Activated naive CD8-positive, alpha-beta T cell treated with anti-CD3 and anti-CD28 coated beads, Interleukin-2, amount 50 U/mL, for 24 hours (primary cell): ENCODE data around the gene REL.

ENCODE experiments used
- ATAC-seq: fragments of 150-1000 bp; cut with Tn5 transposase; one replicate; pipeline ENCODE4 v1.10.0; 2021
- DNase-seq: peaks from one replicate; pipeline ENCODE4 v3.0.0; 2021
- H3K27ac Mint-ChIP-seq: one replicate; pipeline ENCODE4 v1.8.0; 2021; ENCODE audit warnings: mild to moderate bottlenecking, mixed read lengths
- H3K27me3 Mint-ChIP-seq: one replicate; pipeline ENCODE4 v1.8.0; 2021; ENCODE audit warnings: mixed read lengths
- H3K36me3 Mint-ChIP-seq: one replicate; pipeline ENCODE4 v1.8.0; 2021; ENCODE audit warnings: low read depth, mixed read lengths
- H3K4me1 Mint-ChIP-seq: one replicate; pipeline ENCODE4 v1.8.0; 2021; ENCODE audit warnings: mixed read lengths
- H3K4me3 Mint-ChIP-seq: one replicate; pipeline ENCODE4 v1.8.0; 2021; ENCODE audit warnings: mild to moderate bottlenecking, moderate library complexity, mixed read lengths
- H3K9me3 Mint-ChIP-seq: one replicate; pipeline ENCODE4 v1.8.0; 2021; ENCODE audit warnings: mixed read lengths

Gene REL

GRCh38 chr2:60881047-60881932 is at the start of gene REL:
TSS of gene REL (plus strand) at chr2:60881574. CDS start at chr2:60881841, 267 bp downstream.
- DNase-seq (peak; percentile 95), ATAC-seq (peak; percentile 86)
- Mint-ChIP-seq H3K27ac (peak within 1 kb of the TSS; percentile 98), H3K36me3 (peaks cover 45% of the 10 kb centered on the region), H3K27me3 (no peaks in the 10 kb centered on the region), H3K4me1 (peaks cover 28% of the 10 kb centered on the region), H3K4me3 (peak within 1 kb of the TSS; percentile 99), H3K9me3 (no peaks in the 10 kb centered on the region)

GRCh38 chr2:60831921-60832320 is 49.5 kb upstream of the REL start:
- Mint-ChIP-seq H3K4me3 (no peak overlapping the region), H3K9me3 (peaks cover 9% of the 10 kb centered on the region), H3K36me3 (peaks cover 2% of the 10 kb centered on the region), H3K4me1 (peaks cover 62% of the 10 kb centered on the region), H3K27me3 (no peaks in the 10 kb centered on the region), H3K27ac (no peak overlapping the region)
- no peak for ATAC-seq
- DNase-seq, result no peak

- Mint-ChIP-seq H3K4me3 (peak overlapping the region; percentile 27), H3K9me3 (peaks cover 9% of the 10 kb centered on the region), H3K36me3 (peaks cover 2% of the 10 kb centered on the region), H3K27me3 (no peaks in the 10 kb centered on the region), H3K4me1 (peaks cover 62% of the 10 kb centered on the region), H3K27ac (peak overlapping the region; percentile 90)
- DNase-seq (no peak), ATAC-seq (peak; percentile 79)
Measured at GRCh38 chr2:60832621-60833020, 48.8 kb upstream of the REL start.

GRCh38 chr2:60834270-60834717 is 47.1 kb upstream of the REL start:
- ATAC-seq, result peak; percentile 23

GRCh38 chr2:60836491-60836890 is 44.9 kb upstream of the REL start:
- H3K9me3 Mint-ChIP-seq, result peaks cover 9% of the 10 kb centered on the region
- no peaks in the 10 kb centered on the region for H3K27me3 Mint-ChIP-seq
- H3K4me3 Mint-ChIP-seq, result no peak overlapping the region
- peak overlapping the region; percentile 57 for H3K27ac Mint-ChIP-seq
- peaks cover 74% of the 10 kb centered on the region for H3K4me1 Mint-ChIP-seq
- DNase-seq (no peak), ATAC-seq (no peak)
- H3K36me3 Mint-ChIP-seq, result peaks cover 2% of the 10 kb centered on the region

More at GRCh38 chr2:60834270-60834717, 47.1 kb upstream of the REL start:
- Mint-ChIP-seq H3K9me3 (peaks cover 9% of the 10 kb centered on the region), H3K27ac (peak overlapping the region; percentile 90), H3K4me1 (peaks cover 63% of the 10 kb centered on the region), H3K4me3 (no peak overlapping the region), H3K27me3 (no peaks in the 10 kb centered on the region), H3K36me3 (peaks cover 2% of the 10 kb centered on the region)
- no peak for DNase-seq

- Mint-ChIP-seq H3K9me3 (peaks cover 9% of the 10 kb centered on the region), H3K4me1 (peaks cover 69% of the 10 kb centered on the region), H3K27me3 (no peaks in the 10 kb centered on the region), H3K4me3 (no peak overlapping the region), H3K36me3 (peaks cover 2% of the 10 kb centered on the region), H3K27ac (no peak overlapping the region)
- DNase-seq (no peak), ATAC-seq (no peak)
Measured at GRCh38 chr2:60837123-60837522, 44.3 kb upstream of the REL start.

- DNase-seq, result no peak
- Mint-ChIP-seq H3K36me3 (peaks cover 2% of the 10 kb centered on the region), H3K27ac (no peak overlapping the region), H3K9me3 (peaks cover 9% of the 10 kb centered on the region), H3K4me1 (peaks cover 68% of the 10 kb centered on the region), H3K27me3 (no peaks in the 10 kb centered on the region), H3K4me3 (no peak overlapping the region)
- ATAC-seq, result no peak
Measured at GRCh38 chr2:60838481-60838880, 42.9 kb upstream of the REL start.

- peak overlapping the region; percentile 74 for H3K27ac Mint-ChIP-seq
- no peak overlapping the region for H3K4me3 Mint-ChIP-seq
- H3K9me3 Mint-ChIP-seq, result peaks cover 9% of the 10 kb centered on the region
- ATAC-seq (peak; percentile 45), DNase-seq (no peak)
- no peaks in the 10 kb centered on the region for H3K27me3 Mint-ChIP-seq
- H3K4me1 Mint-ChIP-seq, result peaks cover 68% of the 10 kb centered on the region
- peaks cover 2% of the 10 kb centered on the region for H3K36me3 Mint-ChIP-seq
Measured at GRCh38 chr2:60839126-60839813, 42.1 kb upstream of the REL start.

GRCh38 chr2:60840880-60841279 is 40.5 kb upstream of the REL start:
- Mint-ChIP-seq H3K4me1 (peaks cover 69% of the 10 kb centered on the region), H3K9me3 (peaks cover 6% of the 10 kb centered on the region), H3K27ac (peak overlapping the region; percentile 52), H3K36me3 (no peaks in the 10 kb centered on the region), H3K27me3 (no peaks in the 10 kb centered on the region), H3K4me3 (no peak overlapping the region)
- no peak for ATAC-seq
- DNase-seq, result no peak

GRCh38 chr2:60843006-60843405 is 38.4 kb upstream of the REL start:
- Mint-ChIP-seq H3K36me3 (no peaks in the 10 kb centered on the region), H3K4me1 (peaks cover 58% of the 10 kb centered on the region), H3K9me3 (peaks cover 5% of the 10 kb centered on the region), H3K27ac (no peak overlapping the region), H3K4me3 (no peak overlapping the region), H3K27me3 (no peaks in the 10 kb centered on the region)
- no peak for DNase-seq
- ATAC-seq, result no peak

GRCh38 chr2:60844105-60844504 is 37.3 kb upstream of the REL start:
- Mint-ChIP-seq H3K9me3 (peaks cover 5% of the 10 kb centered on the region), H3K4me3 (peak overlapping the region; percentile 1), H3K27ac (peak overlapping the region; percentile 24), H3K27me3 (no peaks in the 10 kb centered on the region), H3K4me1 (peaks cover 58% of the 10 kb centered on the region), H3K36me3 (no peaks in the 10 kb centered on the region)
- DNase-seq (no peak), ATAC-seq (peak; percentile 86)

- Mint-ChIP-seq H3K9me3 (peaks cover 5% of the 10 kb centered on the region), H3K4me3 (no peak overlapping the region), H3K4me1 (peaks cover 31% of the 10 kb centered on the region), H3K27me3 (no peaks in the 10 kb centered on the region), H3K27ac (peak overlapping the region; percentile 32), H3K36me3 (no peaks in the 10 kb centered on the region)
- ATAC-seq (no peak), DNase-seq (no peak)
Measured at GRCh38 chr2:60847854-60848253, 33.5 kb upstream of the REL start.

- no peaks in the 10 kb centered on the region for H3K36me3 Mint-ChIP-seq
- H3K9me3 Mint-ChIP-seq, result peaks cover 5% of the 10 kb centered on the region
- ATAC-seq (no peak), DNase-seq (no peak)
- no peak overlapping the region for H3K4me3 Mint-ChIP-seq
- H3K4me1 Mint-ChIP-seq, result peaks cover 18% of the 10 kb centered on the region
- no peaks in the 10 kb centered on the region for H3K27me3 Mint-ChIP-seq
- no peak overlapping the region for H3K27ac Mint-ChIP-seq
Measured at GRCh38 chr2:60849187-60849586, 32.2 kb upstream of the REL start.

GRCh38 chr2:60852282-60852860 is 29.0 kb upstream of the REL start:
- ATAC-seq, result no peak
- no peaks in the 10 kb centered on the region for H3K9me3 Mint-ChIP-seq
- H3K4me3 Mint-ChIP-seq, result no peak overlapping the region
- no peak for DNase-seq
- no peak overlapping the region for H3K27ac Mint-ChIP-seq
- H3K36me3 Mint-ChIP-seq, result no peaks in the 10 kb centered on the region
- H3K4me1 Mint-ChIP-seq, result peaks cover 17% of the 10 kb centered on the region
- no peaks in the 10 kb centered on the region for H3K27me3 Mint-ChIP-seq
